ENCODE data around the gene GHRL. TPM values are rescaled to one million over a fixed set of nuclear protein-coding genes. Genes with fewer than 3 reads are reported as not detected.
"Not testable (repeated sequence)": the region's sequence is repeated elsewhere in the genome, so short reads cannot be mapped to it uniquely, and the experiment has no call there.

The GHRL gene
- total and polyA plus RNA-seq, 2 donors from 2014 or later, result 0.73 to 1.2 TPM

DNA sequence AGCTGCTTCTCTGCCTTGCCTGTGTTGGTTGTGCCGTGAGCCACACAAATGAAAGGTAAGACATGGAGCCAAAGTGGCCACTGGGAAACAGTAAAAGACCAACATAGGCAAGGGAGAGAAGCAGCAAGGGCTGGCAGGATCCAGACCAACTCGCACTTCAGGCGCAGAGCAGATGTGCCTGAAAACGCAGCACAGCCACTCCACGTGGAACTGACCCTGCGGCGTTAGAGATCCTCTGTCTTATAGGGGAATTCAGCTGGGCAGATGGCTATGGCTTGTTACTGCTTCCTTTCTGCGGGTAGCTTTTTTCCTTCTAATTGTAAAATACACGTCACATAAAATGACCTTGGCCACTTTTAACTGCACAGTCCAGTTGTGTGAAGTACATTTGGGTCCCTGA, 10.4 kb upstream of the GHRL start:
- H3K27ac ChIP-seq (ENCODE audit: low read depth in 2 of 2, low read length in 2 of 2), result no peak overlapping the region
- DNase-seq (no peak), FAIRE-seq (no peak)
- no peaks in the 10 kb centered on the region for H3K27me3 ChIP-seq (ENCODE audit: control insufficient read depth, insufficient read depth, low read length)
- peaks cover 16 to 74% (median 52%) of the 10 kb centered on the region in 3 donors for H3K36me3 ChIP-seq (ENCODE audit: control insufficient read depth in 2 of 3, insufficient read depth in 3 of 3, low read length in 3 of 3)
- H3K9ac ChIP-seq (ENCODE audit: low read length in 3 of 3), result no peak overlapping the region
- TF ChIP-seq, protein P1, sequence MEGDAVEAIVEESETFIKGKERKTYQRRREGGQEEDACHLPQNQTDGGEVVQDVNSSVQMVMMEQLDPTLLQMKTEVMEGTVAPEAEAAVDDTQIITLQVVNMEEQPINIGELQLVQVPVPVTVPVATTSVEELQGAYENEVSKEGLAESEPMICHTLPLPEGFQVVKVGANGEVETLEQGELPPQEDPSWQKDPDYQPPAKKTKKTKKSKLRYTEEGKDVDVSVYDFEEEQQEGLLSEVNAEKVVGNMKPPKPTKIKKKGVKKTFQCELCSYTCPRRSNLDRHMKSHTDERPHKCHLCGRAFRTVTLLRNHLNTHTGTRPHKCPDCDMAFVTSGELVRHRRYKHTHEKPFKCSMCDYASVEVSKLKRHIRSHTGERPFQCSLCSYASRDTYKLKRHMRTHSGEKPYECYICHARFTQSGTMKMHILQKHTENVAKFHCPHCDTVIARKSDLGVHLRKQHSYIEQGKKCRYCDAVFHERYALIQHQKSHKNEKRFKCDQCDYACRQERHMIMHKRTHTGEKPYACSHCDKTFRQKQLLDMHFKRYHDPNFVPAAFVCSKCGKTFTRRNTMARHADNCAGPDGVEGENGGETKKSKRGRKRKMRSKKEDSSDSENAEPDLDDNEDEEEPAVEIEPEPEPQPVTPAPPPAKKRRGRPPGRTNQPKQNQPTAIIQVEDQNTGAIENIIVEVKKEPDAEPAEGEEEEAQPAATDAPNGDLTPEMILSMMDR (IDR thresholded peaks at IDR 0.05; ENCODE audit: borderline replicate concordance, extremely low read depth, insufficient read depth), result no peak
- intact Hi-C loops (cut with DNase I), result no loop called here
- no peak overlapping the region for H3K4me3 ChIP-seq (ENCODE audit: low read length in 3 of 3)
- no peaks in the 10 kb centered on the region for H3K4me1 ChIP-seq (ENCODE audit: control insufficient read depth in 2 of 3, insufficient read depth in 2 of 3, low read depth in 1 of 3, low read length in 3 of 3)
- H3K9me3 ChIP-seq (ENCODE audit: control insufficient read depth in 2 of 3, insufficient read depth in 1 of 3, low read length in 3 of 3), result no peaks in the 10 kb centered on the region

DNA sequence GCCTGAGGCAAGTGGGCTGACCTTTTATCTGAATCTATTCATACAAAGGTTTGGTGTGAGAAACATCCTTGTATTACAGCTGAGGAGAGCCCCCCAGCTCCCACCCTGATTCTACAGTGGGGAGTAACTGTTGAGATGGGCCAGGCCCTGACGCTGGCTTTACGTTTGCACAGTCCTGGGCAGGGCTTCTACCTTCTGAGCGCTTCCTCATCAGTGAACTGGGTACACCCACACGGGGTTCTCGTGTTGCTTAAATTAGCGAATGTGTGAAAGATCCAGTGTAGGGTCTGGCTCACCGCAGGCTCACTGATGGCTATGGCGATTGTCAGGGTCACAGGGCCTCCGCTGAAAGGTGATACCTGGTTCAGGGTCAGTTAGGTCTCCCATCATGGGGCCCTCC, 7.3 kb upstream of the GHRL start:
- H3K27me3 ChIP-seq (ENCODE audit: control insufficient read depth, insufficient read depth, low read length), result no peaks in the 10 kb centered on the region
- intact Hi-C loops (cut with DNase I), result no loop called here
- DNase-seq (no peak), FAIRE-seq (no peak)
- H3K4me3 ChIP-seq (ENCODE audit: low read length in 3 of 3), result no peak overlapping the region
- H3K27ac ChIP-seq (ENCODE audit: low read depth in 2 of 2, low read length in 2 of 2), result no peak overlapping the region
- TF ChIP-seq, protein P1 (IDR thresholded peaks at IDR 0.05; ENCODE audit: borderline replicate concordance, extremely low read depth, insufficient read depth), result no peak
- H3K4me1 ChIP-seq (ENCODE audit: control insufficient read depth in 2 of 3, insufficient read depth in 2 of 3, low read depth in 1 of 3, low read length in 3 of 3), result no peaks in the 10 kb centered on the region
- H3K36me3 ChIP-seq (ENCODE audit: control insufficient read depth in 2 of 3, insufficient read depth in 3 of 3, low read length in 3 of 3), result peaks cover 13 to 51% (median 39%) of the 10 kb centered on the region in 3 donors
- no peaks in the 10 kb centered on the region for H3K9me3 ChIP-seq (ENCODE audit: control insufficient read depth in 2 of 3, insufficient read depth in 1 of 3, low read length in 3 of 3)
- H3K9ac ChIP-seq (ENCODE audit: low read length in 3 of 3), result no peak overlapping the region

- intact Hi-C loops (cut with DNase I), result no loop called here
- Histone ChIP-seq H3K27ac (ENCODE audit: low read depth in 2 of 2, low read length in 2 of 2) (no peak overlapping the region), H3K4me3 (ENCODE audit: low read length in 3 of 3) (no peak overlapping the region), H3K9ac (ENCODE audit: low read length in 3 of 3) (no peak overlapping the region), H3K9me3 (ENCODE audit: control insufficient read depth in 2 of 3, insufficient read depth in 1 of 3, low read length in 3 of 3) (no peaks in the 10 kb centered on the region), H3K27me3 (ENCODE audit: control insufficient read depth, insufficient read depth, low read length) (no peaks in the 10 kb centered on the region), H3K4me1 (ENCODE audit: control insufficient read depth in 2 of 3, insufficient read depth in 2 of 3, low read depth in 1 of 3, low read length in 3 of 3) (no peaks in the 10 kb centered on the region), H3K36me3 (ENCODE audit: control insufficient read depth in 2 of 3, insufficient read depth in 3 of 3, low read length in 3 of 3) (peaks cover 13 to 47% (median 35%) of the 10 kb centered on the region in 3 donors)
- no peak for FAIRE-seq
- TF ChIP-seq, protein P1 (IDR thresholded peaks at IDR 0.05; ENCODE audit: borderline replicate concordance, extremely low read depth, insufficient read depth), result no peak
- DNase-seq, result peak in 2 of 5 donors; percentile 31 to 50
These were observed 6.9 kb upstream of the GHRL start for GRCh38 chr3:10299679-10300078.

DNA sequence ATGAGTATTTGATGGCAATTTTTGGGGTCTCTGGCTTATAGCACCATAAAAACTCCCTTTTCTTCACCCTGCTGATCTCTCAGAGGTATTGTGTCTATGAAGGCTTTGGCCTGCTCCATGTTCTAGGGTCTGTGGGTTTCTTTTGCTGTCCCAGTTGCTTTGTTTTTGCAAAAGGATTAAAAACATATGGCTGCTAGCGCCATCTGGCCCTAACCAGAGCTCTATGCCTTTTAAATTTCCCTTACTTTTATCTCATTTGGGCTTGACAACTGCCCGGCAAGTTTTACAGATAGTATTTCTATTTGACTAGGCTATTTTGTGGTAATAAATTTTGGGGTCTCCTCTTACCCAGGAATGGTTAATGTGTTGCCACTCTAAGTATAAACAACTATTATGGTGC, 6.4 kb upstream of the GHRL start:
- no peaks in the 10 kb centered on the region for H3K4me1 ChIP-seq (ENCODE audit: control insufficient read depth in 2 of 3, insufficient read depth in 2 of 3, low read depth in 1 of 3, low read length in 3 of 3)
- H3K9ac ChIP-seq (ENCODE audit: low read length in 3 of 3), result no peak overlapping the region
- H3K27me3 ChIP-seq (ENCODE audit: control insufficient read depth, insufficient read depth, low read length), result no peaks in the 10 kb centered on the region
- no peak for FAIRE-seq
- H3K9me3 ChIP-seq (ENCODE audit: control insufficient read depth in 2 of 3, insufficient read depth in 1 of 3, low read length in 3 of 3), result no peaks in the 10 kb centered on the region
- H3K27ac ChIP-seq (ENCODE audit: low read depth in 2 of 2, low read length in 2 of 2), result no peak overlapping the region
- no peak for DNase-seq
- intact Hi-C loops (cut with DNase I), result no loop called here
- TF ChIP-seq, protein P1 (IDR thresholded peaks at IDR 0.05; ENCODE audit: borderline replicate concordance, extremely low read depth, insufficient read depth), result no peak
- H3K36me3 ChIP-seq (ENCODE audit: control insufficient read depth in 2 of 3, insufficient read depth in 3 of 3, low read length in 3 of 3), result peaks cover 10 to 42% (median 31%) of the 10 kb centered on the region in 3 donors
- H3K4me3 ChIP-seq (ENCODE audit: low read length in 3 of 3), result no peak overlapping the region

- H3K27ac ChIP-seq (ENCODE audit: low read depth in 2 of 2, low read length in 2 of 2); H3K4me1 ChIP-seq (ENCODE audit: control insufficient read depth in 2 of 3, insufficient read depth in 2 of 3, low read depth in 1 of 3, low read length in 3 of 3); H3K27me3 ChIP-seq (ENCODE audit: control insufficient read depth, insufficient read depth, low read length); intact Hi-C loops (cut with DNase I); H3K9ac ChIP-seq (ENCODE audit: low read length in 3 of 3); H3K9me3 ChIP-seq (ENCODE audit: control insufficient read depth in 2 of 3, insufficient read depth in 1 of 3, low read length in 3 of 3); H3K4me3 ChIP-seq (ENCODE audit: low read length in 3 of 3); FAIRE-seq; DNase-seq: not testable (repeated sequence)
- peaks cover 5 to 31% (median 23%) of the 10 kb centered on the region in 3 donors for H3K36me3 ChIP-seq (ENCODE audit: control insufficient read depth in 2 of 3, insufficient read depth in 3 of 3, low read length in 3 of 3)
These were observed 5.3 kb upstream of the GHRL start for GRCh38 chr3:10298064-10298463.

Measured in kidney (tissue), 14 donors.